Measurements from ENCODE around the gene PIAS4.
"Not testable (repeated sequence)": the region's sequence is repeated elsewhere in the genome, so short reads cannot be mapped to it uniquely, and the experiment has no call there.

PIAS4 gene

DNA sequence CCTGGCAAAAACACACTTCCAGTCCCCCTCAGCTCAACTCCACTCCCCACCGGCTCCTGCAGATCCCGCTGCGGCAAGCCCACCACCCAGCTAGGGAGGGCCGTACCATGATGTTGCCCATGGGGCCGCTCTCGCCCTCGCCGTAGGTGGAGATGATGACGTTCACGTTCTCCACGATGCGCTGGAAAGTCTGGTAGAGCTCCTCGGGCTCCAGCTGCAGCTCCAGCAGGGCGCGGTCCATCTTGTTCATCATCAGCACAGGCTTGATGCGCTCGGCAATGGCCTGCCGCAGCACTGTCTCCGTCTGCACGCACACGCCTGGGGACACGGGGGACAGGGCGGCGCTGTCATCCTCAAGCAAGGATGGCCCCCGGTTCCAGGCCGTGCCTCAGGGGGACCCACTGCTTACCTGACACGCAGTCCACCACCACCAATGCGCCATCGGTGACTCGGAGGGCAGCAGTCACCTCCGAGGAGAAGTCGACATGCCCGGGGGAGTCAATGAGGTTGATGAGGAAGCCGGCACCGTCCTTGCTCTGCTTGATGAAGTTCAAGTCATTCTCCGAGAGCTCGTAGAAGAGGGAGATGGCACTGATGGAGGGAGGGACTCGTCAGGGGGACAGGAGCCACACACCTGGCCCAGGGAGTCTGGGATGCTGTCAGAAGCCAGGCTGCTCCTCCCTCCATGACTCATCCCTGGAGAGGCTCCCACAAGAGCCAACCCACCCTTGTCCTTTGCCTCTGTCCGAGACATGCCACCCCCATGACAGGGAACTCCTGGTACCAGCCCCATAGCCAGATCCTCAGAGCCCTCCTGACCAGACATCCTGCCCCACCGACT is 24.6 kb upstream of the PIAS4 start:
- Mint-ChIP-seq H3K27ac (peak overlapping the region; percentile 73), H3K36me3 (ENCODE audit: low read depth) (peaks cover 48% of the 10 kb centered on the region), H3K9me3 (no peaks in the 10 kb centered on the region), H3K27me3 (ENCODE audit: low read depth) (no peaks in the 10 kb centered on the region), H3K4me3 (peak overlapping the region; percentile 99), H3K4me1 (ENCODE audit: low read depth) (peaks cover 43% of the 10 kb centered on the region)

DNA sequence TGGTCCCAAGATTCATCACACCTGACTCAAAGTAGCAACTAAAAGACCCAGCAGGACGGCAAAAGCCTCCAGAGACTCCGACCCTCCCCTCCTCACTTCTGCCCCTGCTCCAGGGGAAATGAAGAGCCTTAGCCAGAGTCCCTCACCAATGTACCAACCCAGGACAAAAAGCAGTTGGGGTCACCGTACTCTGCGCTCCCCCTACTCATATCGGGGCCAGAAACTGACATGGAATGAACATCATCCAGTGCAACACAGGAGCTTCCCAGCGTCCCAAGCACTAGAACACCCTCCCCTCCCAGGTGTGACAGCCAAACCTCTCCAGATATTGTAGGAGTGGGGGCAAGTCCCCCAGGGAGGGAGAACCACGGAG is 24.0 kb upstream of the PIAS4 start:
- Mint-ChIP-seq H3K4me3 (peak overlapping the region; percentile 99), H3K9me3 (no peaks in the 10 kb centered on the region), H3K36me3 (ENCODE audit: low read depth) (peaks cover 45% of the 10 kb centered on the region), H3K27me3 (ENCODE audit: low read depth) (no peaks in the 10 kb centered on the region), H3K4me1 (ENCODE audit: low read depth) (peaks cover 41% of the 10 kb centered on the region), H3K27ac (peak overlapping the region; percentile 73)

DNA sequence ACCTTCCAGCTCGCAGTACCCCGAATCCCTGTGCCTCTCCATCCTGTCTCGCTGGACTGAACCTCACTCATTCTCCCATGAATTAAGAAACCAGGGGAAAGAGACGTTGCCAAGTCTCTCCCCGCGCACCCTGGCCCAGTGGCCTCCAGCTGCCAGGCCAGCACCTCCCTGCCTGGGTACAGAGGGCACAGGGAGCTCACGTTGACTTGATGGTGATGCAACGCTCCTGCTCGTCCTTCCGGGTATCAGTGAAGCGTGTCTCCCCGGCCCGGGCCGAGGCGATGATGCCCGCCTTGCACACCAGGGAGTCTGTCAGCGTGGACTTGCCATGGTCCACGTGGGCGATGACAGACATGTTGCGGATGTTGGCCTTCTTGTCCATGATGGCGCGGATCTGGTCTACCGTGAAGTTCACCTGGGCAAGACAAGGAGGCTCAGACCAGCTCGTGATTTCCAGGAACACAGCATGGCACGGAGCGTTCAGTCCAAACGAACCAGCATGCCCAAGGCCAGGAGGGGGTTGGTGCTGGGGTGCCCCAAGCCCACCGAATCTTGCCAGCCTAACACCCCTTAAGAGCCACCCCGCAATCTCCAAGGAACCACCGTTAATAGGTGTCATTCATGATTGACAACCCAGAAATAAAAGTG is 23.5 kb upstream of the PIAS4 start:
- Mint-ChIP-seq H3K27ac (peak overlapping the region; percentile 91), H3K27me3 (ENCODE audit: low read depth) (no peaks in the 10 kb centered on the region), H3K36me3 (ENCODE audit: low read depth) (peaks cover 42% of the 10 kb centered on the region), H3K4me3 (peak overlapping the region; percentile 99), H3K9me3 (no peaks in the 10 kb centered on the region), H3K4me1 (ENCODE audit: low read depth) (peaks cover 41% of the 10 kb centered on the region)

DNA sequence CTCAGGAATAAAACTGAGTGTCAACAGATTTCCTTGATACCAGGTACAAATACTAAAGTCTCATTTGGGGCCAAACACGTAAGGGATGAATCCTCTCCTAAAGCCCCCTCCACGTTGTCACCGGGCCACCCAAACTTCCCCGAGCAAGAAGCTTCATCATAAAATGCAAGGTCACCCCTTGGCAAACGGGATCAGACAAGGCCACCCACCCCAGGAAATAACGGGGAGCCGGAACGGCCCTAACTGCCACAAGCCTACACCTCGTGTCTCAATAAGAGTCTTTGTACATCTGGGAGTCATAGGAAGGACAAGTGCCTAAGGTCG is 23.0 kb upstream of the PIAS4 start:
- H3K4me3 Mint-ChIP-seq = peak overlapping the region; percentile 99
- H3K27me3 Mint-ChIP-seq (ENCODE audit: low read depth) = no peaks in the 10 kb centered on the region
- peaks cover 39% of the 10 kb centered on the region for H3K4me1 Mint-ChIP-seq (ENCODE audit: low read depth)
- no peaks in the 10 kb centered on the region for H3K9me3 Mint-ChIP-seq
- H3K36me3 Mint-ChIP-seq (ENCODE audit: low read depth) = peaks cover 37% of the 10 kb centered on the region
- H3K27ac Mint-ChIP-seq = peak overlapping the region; percentile 91

DNA sequence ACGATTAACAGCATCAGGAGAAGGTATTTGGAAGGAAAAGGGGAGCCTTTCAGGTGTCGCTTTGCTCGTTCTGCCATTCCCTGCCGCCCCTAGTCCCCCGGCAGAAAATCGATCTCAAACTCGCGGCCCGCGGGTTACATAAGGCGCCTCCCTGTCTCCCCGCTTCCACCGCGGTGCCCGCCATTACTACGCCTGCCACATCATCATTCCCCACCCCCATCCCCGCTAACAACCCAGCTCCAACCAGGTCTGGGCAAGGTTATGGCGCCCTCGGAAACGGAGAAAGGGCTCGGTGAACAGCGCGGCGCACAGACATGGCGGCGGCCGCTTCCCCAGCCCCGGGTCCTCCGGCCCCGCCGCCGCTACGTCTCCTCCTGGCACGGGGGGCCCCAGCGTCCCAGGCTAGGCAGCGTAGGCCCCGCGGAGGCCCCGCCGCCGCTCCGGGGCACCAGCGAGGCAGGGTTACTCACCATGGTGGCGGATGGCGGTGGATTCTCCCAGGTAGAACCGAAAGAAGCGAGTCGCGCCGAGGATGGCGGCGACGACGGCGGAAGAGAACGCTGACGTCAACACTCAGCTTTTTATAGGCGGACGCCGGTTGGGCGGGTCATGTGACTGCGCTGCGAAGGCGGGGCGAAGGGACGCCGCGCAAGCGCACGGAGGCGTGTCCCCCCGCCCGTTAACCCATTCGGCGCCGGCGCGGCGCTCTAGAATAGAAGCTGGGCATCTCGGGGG is 22.5 kb upstream of the PIAS4 start, which contains the start of gene EEF2:
Gene EEF2 (minus strand): TSS at position 556 of the 735 bp plus-strand sequence. CDS start 83 bp downstream, at position 473.
- Mint-ChIP-seq H3K4me1 (ENCODE audit: low read depth) (peaks cover 39% of the 10 kb centered on the region), H3K9me3 (no peaks in the 10 kb centered on the region), H3K36me3 (ENCODE audit: low read depth) (peaks cover 34% of the 10 kb centered on the region)

DNA sequence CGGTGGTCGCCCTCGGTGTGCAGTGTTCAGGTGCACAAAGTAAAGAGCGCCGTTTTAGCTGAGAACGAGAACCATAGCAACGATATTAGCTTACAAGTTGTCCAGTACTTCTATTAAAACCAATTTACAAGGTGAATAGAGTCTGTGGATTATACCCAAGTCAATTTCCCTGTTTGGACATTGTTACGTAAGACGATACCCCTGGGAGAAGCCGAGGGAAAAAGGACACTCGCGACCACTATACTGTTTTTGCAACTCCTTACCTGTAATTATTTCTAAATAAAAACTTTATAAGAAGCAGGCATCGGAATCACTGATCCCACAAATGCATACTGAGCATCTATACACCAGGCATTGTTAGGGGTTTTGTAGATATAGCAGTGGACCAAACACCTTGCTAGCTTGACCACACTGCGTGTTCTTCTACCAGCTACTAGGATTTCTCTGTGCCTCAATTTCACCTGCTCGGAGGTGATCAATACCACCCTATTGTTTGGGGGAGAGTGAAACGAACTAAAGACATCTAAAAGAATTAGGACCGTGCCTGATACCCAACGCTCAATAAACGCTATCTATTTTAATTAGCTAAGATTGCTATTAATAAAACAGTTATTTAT is 21.8 kb upstream of the PIAS4 start:
- Mint-ChIP-seq H3K36me3 (ENCODE audit: low read depth) (peaks cover 32% of the 10 kb centered on the region), H3K9me3 (peaks cover 1% of the 10 kb centered on the region), H3K27ac (peak overlapping the region; percentile 91), H3K4me1 (ENCODE audit: low read depth) (peaks cover 40% of the 10 kb centered on the region), H3K27me3 (ENCODE audit: low read depth) (no peaks in the 10 kb centered on the region), H3K4me3 (peak overlapping the region; percentile 99)

More for the DNA sequence above, 22.5 kb upstream of the PIAS4 start, which contains the start of gene EEF2:
- Mint-ChIP-seq H3K27me3 (ENCODE audit: low read depth) (no peaks in the 10 kb centered on the region), H3K4me3 (peak within 1 kb of the TSS; percentile 99), H3K27ac (peak within 1 kb of the TSS; percentile 91)

DNA sequence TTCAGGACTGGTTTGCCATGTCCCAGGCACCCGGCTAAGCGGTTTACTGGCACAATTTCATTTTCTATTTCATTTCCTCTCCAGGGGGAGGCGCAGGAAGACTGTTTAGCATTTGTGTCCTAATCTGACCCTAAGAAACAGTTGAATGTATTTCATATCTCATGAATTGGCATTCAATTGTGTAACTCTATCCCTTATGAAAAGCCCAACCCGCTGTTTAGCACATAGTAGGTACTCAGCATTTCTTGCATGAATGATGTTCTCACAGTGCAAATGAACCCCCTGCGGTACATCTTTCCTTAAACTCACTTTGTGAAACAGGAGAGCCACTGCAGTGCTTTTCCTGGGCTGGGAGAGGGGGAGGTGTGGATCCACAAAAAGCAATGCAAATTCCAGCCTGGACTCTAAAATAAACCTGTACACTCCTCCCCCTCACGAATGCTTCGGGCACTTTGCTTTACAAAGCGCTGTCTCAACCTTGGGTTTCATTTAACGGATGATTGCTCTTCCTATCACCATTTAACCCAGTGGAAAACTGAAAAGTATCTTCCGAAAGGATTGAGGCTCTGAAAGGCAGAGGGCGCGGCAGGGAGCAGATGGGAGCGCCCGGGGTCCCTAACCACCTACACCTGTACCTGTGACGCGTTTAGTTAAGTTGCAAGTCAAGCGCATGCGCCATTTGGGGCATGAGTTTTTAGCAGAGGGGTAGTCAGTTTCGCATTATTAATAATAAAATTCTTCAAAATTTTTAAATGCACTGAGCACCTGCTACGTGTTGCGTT is 21.1 kb upstream of the PIAS4 start:
- peaks cover 40% of the 10 kb centered on the region for H3K4me1 Mint-ChIP-seq (ENCODE audit: low read depth)
- peaks cover 4% of the 10 kb centered on the region for H3K9me3 Mint-ChIP-seq
- peak overlapping the region; percentile 91 for H3K27ac Mint-ChIP-seq
- H3K27me3 Mint-ChIP-seq (ENCODE audit: low read depth) = no peaks in the 10 kb centered on the region
- peak overlapping the region; percentile 99 for H3K4me3 Mint-ChIP-seq
- peaks cover 29% of the 10 kb centered on the region for H3K36me3 Mint-ChIP-seq (ENCODE audit: low read depth)

DNA sequence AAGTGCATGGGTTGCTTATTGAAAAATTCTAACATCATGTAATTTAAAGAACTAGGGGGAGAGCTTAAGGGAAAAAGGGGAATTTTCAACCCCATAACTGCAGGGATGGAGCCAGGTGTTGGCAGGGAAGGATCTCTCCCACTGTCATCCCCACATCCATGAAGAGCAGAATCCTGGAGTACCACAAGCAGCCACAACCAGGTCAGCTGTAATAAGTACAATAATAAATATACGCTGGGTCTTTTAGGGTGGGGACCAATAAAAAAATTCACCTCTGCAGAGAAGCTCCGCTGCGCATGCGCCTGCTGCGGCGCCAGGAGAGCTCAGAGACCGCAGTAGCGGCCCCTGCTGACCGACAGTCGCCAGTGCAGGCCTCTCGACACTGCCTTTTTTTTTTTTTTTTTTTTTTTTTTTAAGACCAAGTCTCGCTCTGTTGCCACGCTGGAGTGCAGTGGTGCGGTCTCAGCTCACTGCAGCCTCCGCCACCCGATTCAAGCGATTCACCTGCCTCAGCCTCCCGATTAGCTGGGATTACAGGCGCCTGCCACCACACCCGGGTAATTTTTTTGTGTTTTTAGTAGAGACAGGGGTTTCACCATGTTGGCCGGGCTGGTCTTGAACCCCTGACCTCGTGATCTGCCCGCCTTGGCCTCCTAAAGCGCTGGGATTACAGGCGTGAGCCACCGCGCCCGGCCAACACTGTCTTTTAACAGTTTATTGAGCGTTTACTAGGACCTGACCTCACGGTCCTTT is 19.7 kb upstream of the PIAS4 start:
- peaks cover 36% of the 10 kb centered on the region for H3K4me1 Mint-ChIP-seq (ENCODE audit: low read depth)
- H3K4me3 Mint-ChIP-seq = peak overlapping the region; percentile 99
- H3K36me3 Mint-ChIP-seq (ENCODE audit: low read depth) = peaks cover 22% of the 10 kb centered on the region
- no peaks in the 10 kb centered on the region for H3K27me3 Mint-ChIP-seq (ENCODE audit: low read depth)
- H3K9me3 Mint-ChIP-seq = peaks cover 4% of the 10 kb centered on the region
- peak overlapping the region; percentile 85 for H3K27ac Mint-ChIP-seq

DNA sequence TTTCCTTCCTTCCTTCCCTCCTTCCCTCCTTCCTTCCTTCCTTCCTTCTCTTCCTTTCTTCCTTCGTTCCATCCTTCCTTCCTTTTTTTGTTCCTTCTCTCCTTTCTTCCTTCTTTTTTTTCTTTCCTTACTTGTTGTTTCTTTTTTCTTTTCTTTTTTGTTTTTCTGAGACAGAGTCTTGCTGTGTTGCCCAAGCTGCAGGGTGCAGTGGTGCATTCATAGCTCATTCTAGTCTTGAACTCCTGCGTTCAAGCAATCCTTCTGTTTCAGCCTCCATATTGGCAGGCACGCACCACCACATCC is 16.8 kb upstream of the PIAS4 start:
- peak overlapping the region; percentile 68 for H3K4me3 Mint-ChIP-seq
- peaks cover 4% of the 10 kb centered on the region for H3K9me3 Mint-ChIP-seq
- no peaks in the 10 kb centered on the region for H3K27me3 Mint-ChIP-seq (ENCODE audit: low read depth)
- H3K4me1 Mint-ChIP-seq (ENCODE audit: low read depth) = peaks cover 22% of the 10 kb centered on the region
- H3K27ac Mint-ChIP-seq = no peak overlapping the region
- no peaks in the 10 kb centered on the region for H3K36me3 Mint-ChIP-seq (ENCODE audit: low read depth)

DNA sequence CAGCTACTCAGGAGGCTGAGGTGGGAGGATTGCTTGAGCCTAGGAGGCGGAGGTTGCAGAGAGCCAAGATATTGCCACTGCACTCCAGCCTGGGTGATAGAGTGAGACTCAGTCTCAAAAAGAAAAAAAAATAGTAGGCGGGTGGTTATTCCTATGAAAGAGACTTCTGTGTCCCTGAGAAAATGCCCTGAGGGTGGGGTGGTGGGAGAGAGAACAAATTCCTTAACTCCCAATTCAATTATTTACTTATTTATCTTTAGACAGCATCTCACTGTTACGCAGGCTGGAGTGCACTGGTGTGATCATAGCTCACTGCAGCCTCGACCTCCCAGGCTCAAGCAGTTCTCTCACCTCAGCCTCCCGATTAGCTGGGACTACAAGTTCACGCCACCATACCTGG is 11.9 kb upstream of the PIAS4 start:
- Mint-ChIP-seq H3K9me3 (peaks cover 4% of the 10 kb centered on the region), H3K27me3 (ENCODE audit: low read depth) (no peaks in the 10 kb centered on the region), H3K4me1 (ENCODE audit: low read depth) (peaks cover 3% of the 10 kb centered on the region), H3K36me3 (ENCODE audit: low read depth) (no peaks in the 10 kb centered on the region), H3K27ac (no peak overlapping the region), H3K4me3 (no peak overlapping the region)

DNA sequence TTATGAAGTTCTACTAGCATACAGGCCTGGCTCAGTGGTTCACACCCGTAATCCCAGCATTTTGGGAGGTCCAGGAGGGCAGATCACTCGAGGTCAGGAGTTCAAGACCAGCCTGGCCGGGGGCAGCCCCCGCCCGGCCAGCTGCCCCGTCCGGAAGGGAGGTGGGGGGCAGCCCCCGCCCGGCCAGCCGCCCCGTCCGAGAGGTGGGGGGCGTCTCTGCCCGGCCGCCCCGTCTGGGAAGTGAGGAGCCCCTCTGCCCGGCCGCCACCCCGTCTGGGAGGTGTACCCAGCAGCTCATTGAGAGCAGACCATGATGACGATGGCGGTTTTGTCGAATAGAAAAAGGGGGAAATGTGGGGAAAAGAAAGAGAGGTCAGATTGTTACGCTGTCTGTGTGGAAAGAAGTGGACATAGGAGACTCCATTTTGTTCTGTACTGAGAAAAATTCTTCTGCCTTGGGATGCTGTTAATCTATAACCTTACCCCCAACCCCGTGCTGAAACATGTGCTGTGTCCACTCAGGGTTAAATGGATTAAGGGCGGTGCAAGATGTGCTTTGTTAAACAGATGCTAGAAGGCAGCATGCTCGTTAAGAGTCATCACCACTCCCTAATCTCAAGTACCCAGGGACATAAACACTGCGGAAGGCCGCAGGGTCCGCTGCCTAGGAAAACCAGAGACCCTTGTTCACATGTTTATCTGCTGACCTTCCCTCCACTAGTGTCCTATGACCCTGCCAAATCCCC is 8.7 kb upstream of the PIAS4 start:
- not testable (repeated sequence) for H3K36me3 Mint-ChIP-seq (ENCODE audit: low read depth)

DNA sequence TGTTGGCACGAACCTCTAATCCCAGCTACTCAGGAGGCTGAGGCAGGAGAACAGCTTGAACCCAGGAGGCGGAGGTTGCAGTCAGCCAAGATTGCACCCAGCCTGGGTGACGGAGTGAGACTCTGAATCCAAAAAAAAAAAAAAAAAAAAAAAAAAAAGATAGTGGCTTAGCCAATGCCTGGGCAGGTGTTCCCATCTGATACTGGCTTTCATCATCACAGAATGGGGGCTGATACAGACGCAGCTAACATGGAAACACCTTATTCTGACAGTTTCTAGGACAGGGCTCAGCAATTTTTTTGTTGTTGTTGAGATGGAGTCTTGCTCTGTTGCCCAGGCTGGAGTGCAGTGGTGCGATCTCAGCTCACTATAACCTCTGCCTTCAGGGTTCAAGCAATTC is 6.7 kb upstream of the PIAS4 start:
- H3K4me1 Mint-ChIP-seq (ENCODE audit: low read depth); H3K27ac Mint-ChIP-seq; H3K9me3 Mint-ChIP-seq; H3K27me3 Mint-ChIP-seq (ENCODE audit: low read depth); H3K4me3 Mint-ChIP-seq; H3K36me3 Mint-ChIP-seq (ENCODE audit: low read depth): not testable (repeated sequence)

More for the DNA sequence above, 8.7 kb upstream of the PIAS4 start:
- H3K9me3 Mint-ChIP-seq; H3K27ac Mint-ChIP-seq; H3K27me3 Mint-ChIP-seq (ENCODE audit: low read depth); H3K4me3 Mint-ChIP-seq; H3K4me1 Mint-ChIP-seq (ENCODE audit: low read depth): not testable (repeated sequence)

DNA sequence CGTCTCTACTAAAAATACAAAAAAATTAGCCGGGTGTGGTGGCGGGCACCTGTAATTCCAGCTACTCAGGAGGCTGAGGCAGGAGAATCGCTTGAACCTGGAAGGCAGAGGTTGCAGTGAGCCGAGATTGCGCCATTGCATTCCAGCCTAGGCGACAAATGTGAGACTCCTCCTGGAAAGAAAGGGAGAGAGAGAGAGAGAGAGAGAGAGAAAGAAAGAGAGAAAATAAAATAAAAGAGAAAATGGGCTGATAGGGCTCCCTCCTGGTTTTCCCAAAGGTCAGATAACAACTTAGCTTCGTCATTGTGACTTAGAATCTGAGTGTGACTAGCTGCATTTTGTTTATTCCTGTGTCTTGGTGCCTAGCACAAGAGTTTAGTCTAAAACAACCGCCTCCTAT is 2.1 kb upstream of the PIAS4 start:
- H3K9me3 Mint-ChIP-seq; H3K27ac Mint-ChIP-seq; H3K27me3 Mint-ChIP-seq (ENCODE audit: low read depth); H3K36me3 Mint-ChIP-seq (ENCODE audit: low read depth): not testable (repeated sequence)
- peak overlapping the region; percentile 71 for H3K4me3 Mint-ChIP-seq
- H3K4me1 Mint-ChIP-seq (ENCODE audit: low read depth) = peaks cover 10% of the 10 kb centered on the region

Measured in T-helper 1 cell treated with Interleukin-12 subunit alpha and Interleukin-12 subunit beta and Interleukin-4 antibody, amounts not matched to agents 30 μg/mL and 1 μg/mL, for 36 hours (primary cell).